Cardiac fibroblast (primary cell): ENCODE data around the gene MEX3D.

ENCODE experiments used
- DNase-seq, 2 donors: peaks; one replicate each; pipeline versions ENCODE4 v3.0.0 to v3.0.0-alpha.2; 2010; ENCODE audit warnings: low read depth in 2 of 2
- H3K4me3 ChIP-seq, 2 donors: replicated peaks in 1 of 2; 1 replicate in 1 of 2; 2 replicates in 1 of 2; pipeline ENCODE4 v1.5.1; 2011; ENCODE audit warnings: low read depth in 2 of 2, low read length in 2 of 2, mild to moderate bottlenecking in 2 of 2, moderate library complexity in 1 of 2
- TF ChIP-seq, protein P1 (sequence below): IDR thresholded peaks from one replicate; pipeline ENCODE4 v1.5.1; 2011; ENCODE audit warnings: low read depth, mild to moderate bottlenecking, low read length, inconsistent platforms

MEX3D gene

DNA sequence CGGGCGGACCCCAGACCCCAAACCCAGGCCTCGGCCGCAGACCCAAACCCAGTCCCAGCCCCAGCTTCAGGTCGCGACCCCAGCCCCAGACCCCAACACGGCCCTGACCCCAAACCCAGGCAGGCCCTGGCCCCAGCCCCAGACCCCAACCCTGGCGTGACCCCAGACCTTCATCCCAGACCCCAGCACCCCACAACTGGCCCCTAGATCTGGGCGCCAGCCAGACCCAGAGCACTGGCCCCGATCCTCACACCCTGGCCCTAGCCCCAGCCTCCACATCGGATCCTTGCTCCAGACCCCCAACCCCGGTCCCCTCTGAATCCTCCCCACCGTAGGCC is 17.1 kb upstream of the MEX3D start:
- no peak for DNase-seq
- no peak overlapping the region for H3K4me3 ChIP-seq
- TF ChIP-seq, protein P1, sequence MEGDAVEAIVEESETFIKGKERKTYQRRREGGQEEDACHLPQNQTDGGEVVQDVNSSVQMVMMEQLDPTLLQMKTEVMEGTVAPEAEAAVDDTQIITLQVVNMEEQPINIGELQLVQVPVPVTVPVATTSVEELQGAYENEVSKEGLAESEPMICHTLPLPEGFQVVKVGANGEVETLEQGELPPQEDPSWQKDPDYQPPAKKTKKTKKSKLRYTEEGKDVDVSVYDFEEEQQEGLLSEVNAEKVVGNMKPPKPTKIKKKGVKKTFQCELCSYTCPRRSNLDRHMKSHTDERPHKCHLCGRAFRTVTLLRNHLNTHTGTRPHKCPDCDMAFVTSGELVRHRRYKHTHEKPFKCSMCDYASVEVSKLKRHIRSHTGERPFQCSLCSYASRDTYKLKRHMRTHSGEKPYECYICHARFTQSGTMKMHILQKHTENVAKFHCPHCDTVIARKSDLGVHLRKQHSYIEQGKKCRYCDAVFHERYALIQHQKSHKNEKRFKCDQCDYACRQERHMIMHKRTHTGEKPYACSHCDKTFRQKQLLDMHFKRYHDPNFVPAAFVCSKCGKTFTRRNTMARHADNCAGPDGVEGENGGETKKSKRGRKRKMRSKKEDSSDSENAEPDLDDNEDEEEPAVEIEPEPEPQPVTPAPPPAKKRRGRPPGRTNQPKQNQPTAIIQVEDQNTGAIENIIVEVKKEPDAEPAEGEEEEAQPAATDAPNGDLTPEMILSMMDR: no peak

DNA sequence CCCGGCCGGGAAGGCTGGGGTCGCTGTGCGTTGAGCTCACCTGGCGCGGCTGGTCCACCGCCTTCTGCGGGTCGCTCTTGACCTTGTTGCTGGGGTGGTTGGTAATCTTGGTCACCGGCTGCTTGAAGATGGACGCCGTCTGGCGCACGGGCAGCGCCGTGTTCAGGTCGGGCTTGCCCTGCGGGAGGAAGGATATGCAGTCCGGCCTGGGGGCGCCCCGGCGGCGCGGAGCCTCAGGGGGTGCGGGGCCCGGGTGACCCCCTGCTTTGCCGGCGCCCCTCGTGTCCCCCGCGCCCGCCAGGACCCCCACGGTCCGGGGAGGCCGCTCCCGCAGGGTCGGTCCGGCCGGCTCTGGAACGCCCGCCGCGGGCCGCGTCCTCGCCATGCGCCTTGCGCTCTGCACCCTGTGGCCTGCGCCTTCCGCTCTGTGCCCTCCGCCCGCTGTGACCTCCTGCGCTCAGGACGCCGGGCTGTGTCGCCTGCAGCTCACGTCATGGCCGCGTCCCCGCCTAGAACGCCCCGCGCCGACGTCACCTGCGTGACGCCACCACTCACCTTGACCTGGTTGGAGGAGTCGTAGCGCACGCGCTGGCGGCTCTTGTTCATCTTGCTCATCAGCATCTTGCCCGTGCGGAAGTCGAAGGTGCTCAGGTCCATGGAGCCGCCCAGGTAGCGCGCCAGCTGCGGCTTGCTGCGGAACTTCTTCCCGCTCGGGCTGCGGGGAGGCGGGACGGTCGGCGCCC is 16.5 kb upstream of the MEX3D start:
- DNase-seq: no peak
- TF ChIP-seq, protein P1: no peak
- no peak overlapping the region for H3K4me3 ChIP-seq

DNA sequence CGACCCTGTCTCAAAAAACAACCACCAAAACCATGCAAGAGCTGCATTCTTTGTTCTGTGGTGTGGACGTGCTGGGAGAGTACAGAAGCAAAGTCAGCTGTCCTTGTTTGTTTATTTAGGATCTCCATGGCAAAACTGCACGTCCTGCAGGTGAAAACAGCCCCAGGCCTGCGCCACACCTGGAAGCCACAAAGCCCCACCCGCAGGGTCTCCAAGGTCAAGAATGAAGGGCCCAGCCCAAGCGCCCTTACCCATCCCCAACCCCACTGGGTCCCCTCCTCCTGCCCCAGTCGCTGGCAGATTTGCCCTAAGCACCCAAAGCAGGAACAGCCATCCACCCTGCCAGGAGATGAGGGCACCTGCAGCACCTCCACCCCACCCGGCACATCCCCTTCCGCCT is 14.1 kb upstream of the MEX3D start:
- TF ChIP-seq, protein P1: no peak
- no peak overlapping the region for H3K4me3 ChIP-seq
- no peak for DNase-seq

DNA sequence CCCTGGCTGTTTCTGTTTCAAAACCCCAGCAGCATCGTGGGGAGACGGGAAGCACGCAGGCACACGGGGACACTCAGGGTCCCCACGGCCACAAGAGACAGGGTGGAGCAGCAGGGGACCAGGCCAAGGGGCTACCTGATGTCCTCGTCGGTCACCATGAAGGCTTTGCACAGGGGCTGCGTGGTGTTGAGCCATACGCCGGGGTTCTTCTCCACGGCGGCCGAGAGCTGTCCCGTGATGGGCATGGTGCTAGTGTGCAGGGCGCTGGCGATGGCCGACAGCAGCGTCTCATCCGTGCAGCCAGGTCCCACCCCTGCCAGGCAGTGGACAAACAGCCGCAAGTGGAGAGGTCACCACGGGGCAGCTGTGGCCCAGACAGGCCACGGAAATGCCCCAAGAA is 12.8 kb upstream of the MEX3D start:
- H3K4me3 ChIP-seq: no peak overlapping the region
- DNase-seq: no peak
- TF ChIP-seq, protein P1: no peak

DNA sequence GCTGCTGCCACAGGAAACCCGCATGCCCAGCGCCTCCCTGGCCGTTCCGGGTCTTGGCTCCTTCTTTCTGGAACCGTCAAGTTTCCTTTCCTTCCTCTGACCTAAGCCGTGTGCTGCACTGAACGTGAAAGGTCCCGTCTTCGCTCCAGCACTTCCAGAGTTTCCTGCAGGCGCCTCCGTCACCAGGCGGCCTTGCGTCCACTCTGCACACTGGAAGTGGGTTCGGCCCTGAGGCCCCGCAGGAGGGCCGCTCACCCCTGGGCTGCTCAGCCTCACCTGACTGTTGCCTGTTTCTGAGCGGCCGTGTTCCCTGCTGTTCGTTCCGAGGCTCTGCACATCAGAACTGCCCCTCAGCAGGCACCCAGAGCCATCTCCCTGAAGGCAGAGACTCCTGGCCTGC is 12.3 kb upstream of the MEX3D start:
- H3K4me3 ChIP-seq: no peak overlapping the region
- TF ChIP-seq, protein P1: no peak
- no peak for DNase-seq

DNA sequence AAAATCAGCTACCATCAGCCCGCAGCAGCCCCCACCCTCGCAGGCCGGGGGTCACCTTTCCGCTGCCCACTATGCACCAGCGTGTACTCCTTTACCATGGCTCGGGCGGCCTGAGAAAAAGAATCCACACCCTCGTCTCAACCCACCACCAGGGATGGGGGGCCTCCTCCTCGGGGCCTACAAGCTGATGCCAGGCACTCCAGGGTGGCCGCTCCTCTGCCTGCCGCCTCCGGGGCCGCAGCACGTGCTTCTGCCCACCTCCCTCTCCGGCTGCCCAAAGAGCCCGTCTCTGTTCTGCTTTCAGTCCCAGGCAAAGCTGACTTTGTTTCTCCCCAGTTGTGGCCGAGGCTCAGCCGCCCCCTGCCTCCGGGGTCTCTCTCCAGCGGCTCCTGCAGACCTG is 11.1 kb upstream of the MEX3D start:
- H3K4me3 ChIP-seq: no peak overlapping the region
- TF ChIP-seq, protein P1: no peak
- no peak for DNase-seq
